Adrenal gland (tissue), 12 donors: ENCODE measurements around the gene ZNF287. TPM values are rescaled to one million over a fixed set of nuclear protein-coding genes. Genes with fewer than 3 reads are reported as not detected.

Experiments used
- DNase-seq, 7 donors: peaks; one replicate each; pipeline ENCODE4 v3.0.0-alpha.2; 2019 to 2020
- H3K27ac ChIP-seq, 5 donors: fragments of 200-600 bp; sonication (generic) in 4 of 5; 1 replicate in 3 of 5; 2 replicates in 2 of 5; pipeline versions ENCODE4 v1.5.1 to v1.8.0; 2016 to 2020; ENCODE audit warnings: mild to moderate bottlenecking in 1 of 5
- H3K27me3 ChIP-seq: fragments of 200-600 bp; 2 replicates; pipeline ENCODE4 v1.8.0; 2021
- H3K36me3 ChIP-seq, 2 donors: fragments of 200-600 bp; replicated peaks in 1 of 2; 1 replicate in 1 of 2; 2 replicates in 1 of 2; pipeline versions ENCODE4 v1.5.1 to v1.8.0; 2018 to 2022
- H3K4me1 ChIP-seq, 2 donors: fragments of 200-600 bp; replicated peaks in 1 of 2; 1 replicate in 1 of 2; 2 replicates in 1 of 2; pipeline versions ENCODE4 v1.5.1 to v1.8.0; 2018 to 2021
- H3K4me3 ChIP-seq, 4 donors: fragments of 200-600 bp; sonication (generic) in 3 of 4; one replicate each; pipeline ENCODE4 v1.5.1; 2016 to 2018
- H3K9me3 ChIP-seq, 3 donors: fragments of 200-600 bp; sonication (generic) in 1 of 3; replicated peaks in 1 of 3; 1 replicate in 2 of 3; 2 replicates in 1 of 3; pipeline versions ENCODE4 v1.5.1 to v1.8.0; 2016 to 2021
- CTCF ChIP-seq, 6 experiments: fragments of 450-650 bp in 4 of 6; fragments of 200-600 bp in 2 of 6; sonication (generic) in 1 of 6; IDR thresholded peaks; 1 replicate in 5 of 6; 2 replicates in 1 of 6; pipeline versions ENCODE4 v1.5.1 to v1.8.0; 2016 to 2021; ENCODE audit warnings: antibody characterized with exemption in 6 of 6, mild to moderate bottlenecking in 2 of 6, moderate library complexity in 1 of 6
- POLR2A ChIP-seq, 2 donors: fragments of 450-650 bp; IDR thresholded peaks; one replicate each; pipeline ENCODE4 v1.6.1; 2017; ENCODE audit warnings: antibody characterized with exemption in 2 of 2, mild to moderate bottlenecking in 2 of 2, moderate library complexity in 1 of 2
- WGBS, 4 donors: extraction: QIAGEN DNeasy Blood & Tissue Kit in 2 of 4; methylation state at CpG; one replicate each; pipeline versions ENCODE4 v1.1.5 to v1.1.7; 2013 to 2017; 5-methylcytosine and 5-hydroxymethylcytosine counted together
- intact Hi-C, 2 donors: fragments of 100-400 bp; cut with DNase I; formaldehyde crosslinking; loops; one replicate each; pipeline versions ENCODE4 v1.14.1 to v1.15.0; 2022 to 2023
- polyA plus RNA-seq, 3 donors: library from polyadenylated mRNA; stranded (reverse); fragments of 200-250 nt in 2 of 3; fragments of 350-450 nt in 1 of 3; fragmentation: Illumina TruSeq in 1 of 3; extraction: RNeasy Lipid Tissue Mini Kit (QIAGEN cat#74804) in 1 of 3; gene quantifications; one replicate each; pipeline ENCODE4 v1.2.3, GENCODE V29; 2013 to 2014
- total RNA-seq, 9 donors: library from RNA; depleted of rRNA in 4 of 9; stranded (reverse); fragments of >200 nt in 4 of 9; fragments of 120-200 nt in 1 of 9; fragmentation: NEBNext Ultra II Directional in 1 of 9; extraction: Animal tissue kit (Norgen Biotek cat#: 25700) in 1 of 9; gene quantifications; one replicate each; pipeline versions ENCODE4 v1.1.0 to v1.2.4, GENCODE V29; 2013 to 2023
- donor health status: healthy with polysubstance abuse.
- donor health status: Bipolar disorder and iron deficiency.
- donor health status: DM: yes; HTN: yes; CAD: no.
- donor health status: DM: no; HTN: no; CAD: no.
- donor health status: DM: no; HTN: no; CAD: no.
- donor health status: DM: yes; HTN: yes; CAD: no.

Gene ZNF287
- total and polyA plus RNA-seq, 12 donors: 4.3 to 26.7 (median 11.9) TPM

GRCh38 chr17:16512011-16512410 is 57.0 kb downstream of the ZNF287 start:
- DNase-seq: no peak
- no peaks in the 10 kb centered on the region for H3K9me3 ChIP-seq
- no peaks in the 10 kb centered on the region for H3K27me3 ChIP-seq
- 66 to 73% (median 70%) methylated on average over 4 of the region's 4 CpGs for WGBS, 4 donors
- H3K27ac ChIP-seq: no peak overlapping the region
- no peak overlapping the region for H3K4me3 ChIP-seq
- intact Hi-C loops: loop anchor here in 1 of 2 donors (10.0 kb wide), 1 partner anchor 137 kb away; no protein-coding TSS in a partner anchor
- peaks cover 4 to 8% of the 10 kb centered on the region in 2 donors for H3K4me1 ChIP-seq
- no peak for TF ChIP-seq CTCF (IDR thresholded peaks at IDR 0.05)
- TF ChIP-seq POLR2A (IDR thresholded peaks at IDR 0.05): no peak
- H3K36me3 ChIP-seq: no peaks in the 10 kb centered on the region

GRCh38 chr17:16511593-16511992 is 57.4 kb downstream of the ZNF287 start:
- 71 to 88% (median 73%) methylated on average over 1 of the region's 1 CpG for WGBS, 4 donors
- Histone ChIP-seq H3K9me3 (no peaks in the 10 kb centered on the region), H3K27ac (no peak overlapping the region), H3K4me3 (no peak overlapping the region), H3K4me1 (peaks cover 0 to 4% of the 10 kb centered on the region in 2 donors), H3K36me3 (no peaks in the 10 kb centered on the region), H3K27me3 (no peaks in the 10 kb centered on the region)
- no peak for DNase-seq
- no peak for TF ChIP-seq CTCF (IDR thresholded peaks at IDR 0.05)
- intact Hi-C loops: loop anchor here in 1 of 2 donors (10.0 kb wide), 1 partner anchor 137 kb away; no protein-coding TSS in a partner anchor

DNA sequence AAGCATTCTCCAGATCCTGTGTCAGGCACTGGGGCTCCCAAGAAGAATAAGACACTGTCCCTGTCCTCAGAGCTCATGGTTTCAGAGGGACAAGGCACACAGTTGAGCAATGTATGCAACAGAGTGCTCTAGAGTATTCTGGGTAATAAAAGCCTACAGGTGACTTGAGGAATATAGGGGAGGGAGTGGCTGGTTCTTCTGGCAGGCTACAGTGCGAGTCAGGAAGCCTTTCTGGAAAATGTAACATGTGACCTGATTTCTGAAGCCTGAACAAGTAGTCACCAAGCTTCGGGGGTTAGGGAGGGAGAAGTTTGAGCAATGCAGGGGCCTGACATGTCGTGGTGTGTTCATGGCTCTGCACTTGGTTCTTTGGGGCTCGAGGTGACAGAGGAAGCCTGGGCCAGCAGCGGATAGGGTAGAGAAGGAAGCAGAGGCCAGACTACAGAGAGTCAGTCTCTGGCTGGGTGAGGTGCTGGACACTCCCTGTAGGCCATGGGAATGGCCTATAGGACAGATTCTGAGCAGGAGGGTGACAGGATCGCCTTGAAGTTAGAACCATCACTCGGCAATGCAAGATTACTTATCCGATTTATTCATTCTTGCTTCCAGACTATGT is 61.0 kb downstream of the ZNF287 start:
- DNase-seq: no peak
- WGBS, 4 donors: 64 to 71% (median 69%) methylated on average over 8 of the region's 8 CpGs
- Histone ChIP-seq H3K27me3 (no peaks in the 10 kb centered on the region), H3K4me1 (peaks cover 0 to 11% of the 10 kb centered on the region in 2 donors), H3K4me3 (no peak overlapping the region), H3K27ac (no peak overlapping the region), H3K36me3 (no peaks in the 10 kb centered on the region), H3K9me3 (no peaks in the 10 kb centered on the region)
- intact Hi-C loops: no loop called here
- no peak for TF ChIP-seq CTCF (IDR thresholded peaks at IDR 0.05)
- no peak for TF ChIP-seq POLR2A (IDR thresholded peaks at IDR 0.05)

GRCh38 chr17:16506188-16506587 is 62.8 kb downstream of the ZNF287 start:
- intact Hi-C loops: no loop called here
- Histone ChIP-seq H3K36me3 (no peaks in the 10 kb centered on the region), H3K27me3 (no peaks in the 10 kb centered on the region), H3K4me3 (no peak overlapping the region), H3K27ac (no peak overlapping the region), H3K9me3 (no peaks in the 10 kb centered on the region), H3K4me1 (peaks cover 0 to 11% of the 10 kb centered on the region in 2 donors)
- DNase-seq: no peak
- TF ChIP-seq POLR2A (IDR thresholded peaks at IDR 0.05): no peak
- WGBS, 4 donors: 90 to 97% (median 95%) methylated on average over 3 of the region's 3 CpGs

- Histone ChIP-seq H3K27ac (no peak overlapping the region), H3K4me3 (no peak overlapping the region), H3K9me3 (no peaks in the 10 kb centered on the region), H3K36me3 (no peaks in the 10 kb centered on the region), H3K27me3 (no peaks in the 10 kb centered on the region), H3K4me1 (peaks cover 0 to 11% of the 10 kb centered on the region in 2 donors)
- TF ChIP-seq POLR2A (IDR thresholded peaks at IDR 0.05) (no peak), CTCF (IDR thresholded peaks at IDR 0.05) (no peak)
- DNase-seq: no peak
- intact Hi-C loops: no loop called here
- WGBS, 4 donors: 74 to 90% (median 87%) methylated on average over 3 of the region's 3 CpGs
Measured at GRCh38 chr17:16504984-16505383, 64.0 kb downstream of the ZNF287 start.
